ENCODE measurements around the gene NQO1.
"Not testable (repeated sequence)": the region's sequence is repeated elsewhere in the genome, so short reads cannot be mapped to it uniquely, and the experiment has no call there.

Gene NQO1

GRCh38 chr16:69741951-69742904, 15.9 kb upstream of the NQO1 start:
- no peak for DNase-seq (ENCODE audit: low read depth)

- DNase-seq (ENCODE audit: low read depth): no peak
These were observed 15.2 kb upstream of the NQO1 start for GRCh38 chr16:69741519-69741918.

GRCh38 chr16:69732101-69732500, 5.7 kb upstream of the NQO1 start:
- no peak for DNase-seq (ENCODE audit: low read depth)

DNA sequence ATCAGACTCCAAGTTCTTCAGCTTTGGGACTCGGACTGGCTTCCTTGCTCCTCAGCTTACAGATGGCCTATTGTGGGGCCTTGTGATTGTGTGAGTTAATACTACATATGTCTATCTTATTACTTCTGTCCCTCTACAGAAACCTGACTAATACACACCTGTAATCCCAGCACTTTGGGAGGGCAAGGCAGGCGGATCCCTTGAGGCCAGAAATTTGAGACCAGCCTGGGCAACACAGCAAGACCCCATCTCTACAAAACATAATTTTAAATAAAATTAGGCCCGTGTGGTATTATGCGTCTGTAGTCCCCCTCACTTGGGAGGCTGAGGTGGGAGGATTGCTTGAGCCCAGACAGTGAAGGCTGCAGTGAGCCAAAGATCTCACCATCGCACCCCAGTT, 4.9 kb upstream of the NQO1 start:
- DNase-seq (ENCODE audit: low read depth): not testable (repeated sequence)

- not testable (repeated sequence) for DNase-seq (ENCODE audit: low read depth)
These were observed 2.7 kb upstream of the NQO1 start for GRCh38 chr16:69729030-69729429.

DNA sequence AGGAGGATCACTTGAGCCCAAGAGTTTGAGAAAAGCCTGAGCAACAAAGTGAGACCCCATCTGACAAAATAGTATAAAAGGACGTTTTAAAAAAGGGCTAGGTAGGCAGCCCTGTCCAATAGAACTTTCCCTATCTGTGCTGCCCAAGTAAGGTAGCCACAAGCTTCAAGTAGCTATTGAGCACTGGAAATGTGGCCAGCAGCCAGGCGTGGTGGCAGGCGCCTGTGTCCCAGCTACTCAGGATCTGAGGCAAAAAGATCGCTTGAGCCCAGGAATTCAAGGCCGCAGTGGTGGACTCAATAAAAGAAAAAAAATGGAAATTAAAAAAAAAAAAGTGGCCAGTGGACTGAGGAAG, 1.5 kb upstream of the NQO1 start:
- DNase-seq (ENCODE audit: low read depth): no peak

DNA sequence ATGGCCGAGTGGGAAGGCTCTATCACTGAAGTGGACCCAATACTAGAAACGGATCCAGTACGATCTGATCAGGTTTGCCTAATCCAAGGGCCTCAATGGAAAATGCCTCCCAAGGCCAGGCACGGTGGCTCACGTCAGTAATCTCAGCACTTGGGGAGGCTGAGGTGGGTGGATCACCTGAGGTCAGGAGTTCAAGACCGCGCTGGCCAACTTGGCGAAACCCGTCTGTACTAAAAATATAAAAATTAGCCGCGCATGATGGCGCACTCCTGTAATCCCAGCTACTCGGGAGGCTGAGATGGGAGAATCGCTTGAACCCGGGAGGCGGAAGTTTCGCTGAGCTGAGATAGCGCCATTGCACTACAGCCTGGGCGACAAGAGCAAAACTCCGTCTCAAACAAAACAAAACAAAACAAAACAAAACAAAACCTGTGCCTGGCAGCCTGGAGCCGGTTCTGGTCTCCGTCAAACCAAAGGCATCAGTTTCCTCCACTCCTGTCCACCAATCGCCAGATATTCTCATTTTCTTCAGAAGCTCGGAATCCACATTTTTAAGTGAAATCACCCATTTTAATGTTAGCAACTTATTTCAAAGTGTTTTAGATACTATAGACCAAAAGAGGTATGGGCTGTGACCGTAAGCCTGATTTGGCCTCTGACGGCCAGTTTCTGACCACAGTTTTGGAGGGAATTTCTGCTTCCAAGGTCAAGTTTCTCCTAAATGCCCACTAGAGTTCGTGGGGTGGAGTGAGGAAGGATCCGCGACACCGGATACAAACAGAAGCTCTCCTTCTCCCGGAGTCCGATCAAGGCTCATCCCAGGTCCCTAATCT, 664 bp downstream of the NQO1 start:
- no peak for DNase-seq (ENCODE audit: low read depth)

- no peak for DNase-seq (ENCODE audit: low read depth)
These were observed 1.3 kb downstream of the NQO1 start for GRCh38 chr16:69724981-69725479.

DNA sequence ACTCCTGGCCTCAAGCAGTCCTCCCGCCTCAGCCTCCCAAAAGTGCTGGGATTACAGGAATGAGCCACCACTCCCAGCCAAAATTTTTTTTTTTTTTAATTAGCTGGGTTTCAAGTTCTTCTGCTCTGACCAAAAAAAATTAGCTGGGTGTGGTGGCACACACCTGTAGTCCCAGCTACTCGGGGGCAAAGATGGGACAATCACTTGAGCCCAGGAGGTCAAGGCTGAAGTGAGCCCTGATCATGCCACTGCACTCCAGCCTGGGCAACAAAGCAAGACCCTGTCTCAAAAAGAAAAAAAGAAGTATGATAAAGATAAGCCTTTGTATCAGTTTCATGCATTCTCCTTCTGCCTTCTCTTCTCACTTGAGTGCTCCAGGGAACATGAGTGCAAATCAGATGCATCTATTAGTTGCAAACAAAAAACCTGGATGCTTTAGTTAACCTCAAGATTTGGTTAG, 1.9 kb downstream of the NQO1 start:
- no peak for DNase-seq (ENCODE audit: low read depth)

- DNase-seq (ENCODE audit: low read depth): no peak
These were observed 4.9 kb downstream of the NQO1 start for GRCh38 chr16:69721441-69721957.

DNA sequence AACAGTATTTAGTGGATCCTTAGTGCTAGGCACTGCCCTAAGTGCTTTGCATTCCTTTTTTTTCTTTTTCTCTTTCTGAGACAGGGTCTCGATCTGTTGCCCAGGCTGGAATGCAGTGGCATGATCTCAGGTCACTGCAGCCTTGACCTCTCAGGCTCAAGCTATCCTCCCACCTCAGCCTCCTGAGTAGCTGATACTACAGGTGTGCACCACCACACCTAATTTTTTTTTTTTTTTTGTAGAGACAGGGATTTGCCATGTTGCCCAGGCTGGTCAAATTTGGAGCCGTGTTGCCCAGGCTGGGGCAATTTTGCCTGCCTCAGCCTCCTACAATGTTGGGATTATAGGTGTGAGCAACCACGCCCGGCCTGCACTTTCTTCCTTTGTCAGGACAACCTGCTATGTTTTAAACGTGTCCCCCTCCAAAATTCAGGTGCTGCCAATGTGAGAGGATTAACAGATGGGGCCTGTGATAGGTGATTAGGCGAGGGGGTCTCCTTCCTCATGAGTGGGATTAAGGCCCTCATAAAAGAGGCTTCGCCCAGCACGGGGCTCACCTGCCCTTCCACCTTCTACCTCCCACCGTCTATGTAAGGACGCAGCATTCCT, 5.4 kb downstream of the NQO1 start:
- no peak for DNase-seq (ENCODE audit: low read depth)

GRCh38 chr16:69718111-69718764, 8.1 kb downstream of the NQO1 start:
- DNase-seq (ENCODE audit: low read depth): no peak

- no peak for DNase-seq (ENCODE audit: low read depth)
These were observed 9.3 kb downstream of the NQO1 start for GRCh38 chr16:69717066-69717465.

GRCh38 chr16:69712914-69713581, 13.3 kb downstream of the NQO1 start:
- DNase-seq (ENCODE audit: low read depth): no peak

GRCh38 chr16:69712277-69712676, 14.1 kb downstream of the NQO1 start:
- DNase-seq (ENCODE audit: low read depth): no peak

- DNase-seq (ENCODE audit: low read depth): no peak
These were observed 15.1 kb downstream of the NQO1 start for GRCh38 chr16:69711115-69711740.

- no peak for DNase-seq (ENCODE audit: low read depth)
These were observed 16.8 kb downstream of the NQO1 start for GRCh38 chr16:69709456-69710084.

GRCh38 chr16:69707920-69708683, 18.3 kb downstream of the NQO1 start:
- DNase-seq (ENCODE audit: low read depth): no peak

DNA sequence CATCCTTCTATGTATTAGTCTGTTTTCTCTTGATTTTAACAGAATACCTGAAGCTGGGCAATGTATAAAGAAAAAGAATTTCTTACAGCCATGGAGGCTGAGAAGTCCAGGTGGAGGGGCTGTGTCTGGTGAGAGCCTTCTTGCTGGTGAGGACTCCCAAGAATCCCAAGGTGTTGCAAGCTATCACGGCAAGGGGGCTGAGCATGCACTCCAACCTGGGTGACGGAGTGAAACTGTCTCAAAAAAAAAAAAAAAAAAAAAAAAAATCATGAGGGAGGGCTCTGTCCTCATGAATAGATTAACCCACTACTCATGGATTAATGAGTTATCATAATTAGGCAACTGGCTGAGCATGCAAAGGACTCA, 19.4 kb downstream of the NQO1 start:
- DNase-seq (ENCODE audit: low read depth): no peak
